Measurements from ENCODE around the gene ANKRD42.

ANKRD42 gene

GRCh38 chr11:83157594-83158356 lies 35.7 kb upstream of the ANKRD42 start:
- FAIRE-seq, result no peak
- no peak for DNase-seq (ENCODE audit: insufficient read length, low spot score)
- TF ChIP-seq POLR2AphosphoS5 (IDR thresholded peaks at IDR 0.05; ENCODE audit: low read depth, low read length) (peak; percentile 74), PAX5 (IDR thresholded peaks at IDR 0.05; ENCODE audit: insufficient read depth, low read length, severe bottlenecking) (no peak), TAF1 (IDR thresholded peaks at IDR 0.05; ENCODE audit: low read depth, low read length) (0 out of 2 replicates have a peak, but pooled peaks have one; percentile 10), SPI1 (IDR thresholded peaks at IDR 0.05; ENCODE audit: low read depth, low read length) (peak; percentile 92), POLR2A (IDR thresholded peaks at IDR 0.05; ENCODE audit: low read depth, low read length) (no peak; the same call in 1 of the 2 replicates), POU2F2 (IDR thresholded peaks at IDR 0.05; ENCODE audit: low read depth, low read length) (0 out of 2 replicates have a peak, but pooled peaks have one; percentile 11)

- no peak for DNase-seq (ENCODE audit: insufficient read length, low spot score)
- FAIRE-seq, result no peak
- TF ChIP-seq TAF1 (IDR thresholded peaks at IDR 0.05; ENCODE audit: low read depth, low read length), result no peak
- no peak for TF ChIP-seq PAX5 (IDR thresholded peaks at IDR 0.05; ENCODE audit: insufficient read depth, low read length, severe bottlenecking)
- no peak for TF ChIP-seq POLR2A (IDR thresholded peaks at IDR 0.05; ENCODE audit: low read depth, low read length)
- TF ChIP-seq POU2F2 (IDR thresholded peaks at IDR 0.05; ENCODE audit: low read depth, low read length), result no peak
- TF ChIP-seq POLR2AphosphoS5 (IDR thresholded peaks at IDR 0.05; ENCODE audit: low read depth, low read length), result no peak
- TF ChIP-seq SPI1 (IDR thresholded peaks at IDR 0.05; ENCODE audit: low read depth, low read length), result no peak
Measured at GRCh38 chr11:83158357-83158786, 35.1 kb upstream of the ANKRD42 start.

- DNase-seq (ENCODE audit: insufficient read length, low spot score) (no peak), FAIRE-seq (no peak)
- peak; percentile 54 for TF ChIP-seq POLR2A (IDR thresholded peaks at IDR 0.05; ENCODE audit: low read depth, low read length)
- TF ChIP-seq PAX5 (IDR thresholded peaks at IDR 0.05; ENCODE audit: insufficient read depth, low read length, severe bottlenecking), result no peak
- no peak for TF ChIP-seq SPI1 (IDR thresholded peaks at IDR 0.05; ENCODE audit: low read depth, low read length)
- no peak for TF ChIP-seq TAF1 (IDR thresholded peaks at IDR 0.05; ENCODE audit: low read depth, low read length)
Measured at GRCh38 chr11:83158965-83159901, 34.3 kb upstream of the ANKRD42 start.

- no peak for FAIRE-seq
- no peak for DNase-seq (ENCODE audit: insufficient read length, low spot score)
Measured at GRCh38 chr11:83159902-83160865, 33.3 kb upstream of the ANKRD42 start.

GRCh38 chr11:83161610-83162199 lies 31.8 kb upstream of the ANKRD42 start:
- TF ChIP-seq TAF1 (IDR thresholded peaks at IDR 0.05; ENCODE audit: low read depth, low read length) (no peak), POU2F2 (IDR thresholded peaks at IDR 0.05; ENCODE audit: low read depth, low read length) (no peak), POLR2AphosphoS5 (IDR thresholded peaks at IDR 0.05; ENCODE audit: low read depth, low read length) (no peak), POLR2A (IDR thresholded peaks at IDR 0.05; ENCODE audit: low read depth, low read length) (no peak; the same call in 1 of the 2 replicates), PAX5 (IDR thresholded peaks at IDR 0.05; ENCODE audit: insufficient read depth, low read length, severe bottlenecking) (no peak), SPI1 (IDR thresholded peaks at IDR 0.05; ENCODE audit: low read depth, low read length) (no peak)
- FAIRE-seq (no peak), DNase-seq (ENCODE audit: insufficient read length, low spot score) (no peak)

More at GRCh38 chr11:83159902-83160865, 33.3 kb upstream of the ANKRD42 start:
- TF ChIP-seq TAF1 (IDR thresholded peaks at IDR 0.05; ENCODE audit: low read depth, low read length), result no peak
- peak; percentile 42; the same call in 1 of the 2 replicates for TF ChIP-seq POLR2AphosphoS5 (IDR thresholded peaks at IDR 0.05; ENCODE audit: low read depth, low read length)
- no peak for TF ChIP-seq SPI1 (IDR thresholded peaks at IDR 0.05; ENCODE audit: low read depth, low read length)
- TF ChIP-seq PAX5 (IDR thresholded peaks at IDR 0.05; ENCODE audit: insufficient read depth, low read length, severe bottlenecking), result no peak
- peak; percentile 53 for TF ChIP-seq POLR2A (IDR thresholded peaks at IDR 0.05; ENCODE audit: low read depth, low read length)
- TF ChIP-seq POU2F2 (IDR thresholded peaks at IDR 0.05; ENCODE audit: low read depth, low read length), result 0 out of 2 replicates have a peak, but pooled peaks have one; percentile 17

GRCh38 chr11:83162377-83162776 lies 31.1 kb upstream of the ANKRD42 start:
- TF ChIP-seq PAX5 (IDR thresholded peaks at IDR 0.05; ENCODE audit: insufficient read depth, low read length, severe bottlenecking), result no peak
- TF ChIP-seq POLR2A (IDR thresholded peaks at IDR 0.05; ENCODE audit: low read depth, low read length), result no peak
- no peak for TF ChIP-seq TAF1 (IDR thresholded peaks at IDR 0.05; ENCODE audit: low read depth, low read length)
- TF ChIP-seq POLR2AphosphoS5 (IDR thresholded peaks at IDR 0.05; ENCODE audit: low read depth, low read length), result no peak
- no peak for TF ChIP-seq POU2F2 (IDR thresholded peaks at IDR 0.05; ENCODE audit: low read depth, low read length)
- no peak for TF ChIP-seq SPI1 (IDR thresholded peaks at IDR 0.05; ENCODE audit: low read depth, low read length)
- DNase-seq (ENCODE audit: insufficient read length, low spot score) (no peak), FAIRE-seq (peak; percentile 47)

- FAIRE-seq (peak; percentile 43), DNase-seq (ENCODE audit: insufficient read length, low spot score) (no peak)
- TF ChIP-seq POLR2AphosphoS5 (IDR thresholded peaks at IDR 0.05; ENCODE audit: low read depth, low read length) (0 out of 2 replicates have a peak, but pooled peaks have one; percentile 45), POLR2A (IDR thresholded peaks at IDR 0.05; ENCODE audit: low read depth, low read length) (0 out of 2 replicates have a peak, but pooled peaks have one; percentile 27), PAX5 (IDR thresholded peaks at IDR 0.05; ENCODE audit: insufficient read depth, low read length, severe bottlenecking) (no peak)
Measured at GRCh38 chr11:83166193-83166866, 27.2 kb upstream of the ANKRD42 start.

All from GM12891 (cell line).